Testis (tissue), 2 donors: Measurements from ENCODE around the gene CCDC184.

ENCODE experiments used
- CTCF ChIP-seq, 3 experiments: fragments of 450-650 bp in 2 of 3; fragments of 200-600 bp in 1 of 3; sonication (generic) in 1 of 3; IDR thresholded peaks; one replicate each; pipeline ENCODE4 v1.5.1; 2016 to 2019; ENCODE audit warnings: antibody characterized with exemption in 3 of 3, mild to moderate bottlenecking in 2 of 3, moderate library complexity in 1 of 3
- POLR2A ChIP-seq: fragments of 450-650 bp; IDR thresholded peaks from one replicate; pipeline ENCODE4 v1.6.1; 2017; ENCODE audit warnings: antibody characterized with exemption, mild to moderate bottlenecking, moderate library complexity

DNA sequence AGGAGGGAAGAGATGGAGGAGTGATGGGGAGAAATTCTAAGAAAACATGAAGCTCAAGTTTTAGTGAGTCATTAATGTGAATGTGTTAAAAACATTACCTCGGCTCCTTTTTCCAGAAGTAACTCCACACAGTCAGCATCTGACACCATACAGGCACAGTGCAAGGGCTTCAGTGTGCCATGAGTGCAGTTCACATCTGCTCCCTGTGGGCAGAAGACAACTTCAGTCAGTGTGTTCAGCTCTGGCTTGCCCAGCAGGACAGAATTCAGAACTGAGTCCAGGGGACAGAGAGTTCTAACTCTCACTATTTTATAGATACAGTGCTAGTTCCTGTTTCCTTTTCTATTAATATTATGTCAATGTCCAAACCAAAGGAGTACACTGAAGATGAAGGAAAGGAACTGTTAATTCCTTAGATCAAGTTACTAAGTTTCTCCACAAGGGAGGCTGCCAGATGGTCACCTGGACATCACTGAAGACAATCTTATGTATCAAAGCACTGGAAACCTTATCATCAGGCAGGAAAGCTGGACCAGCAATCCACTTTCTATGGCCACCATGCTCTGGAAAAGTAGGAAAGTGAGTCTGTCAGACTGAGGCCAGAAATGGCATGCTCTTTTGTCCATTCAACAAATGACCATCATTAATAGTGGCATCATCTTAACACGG, 32.2 kb upstream of the CCDC184 start:
- TF ChIP-seq CTCF (IDR thresholded peaks at IDR 0.05) (no peak), POLR2A (no peak)
